Astrocyte of the spinal cord (primary cell): Measurements from ENCODE around the gene CENPB.

Experiments used
- DNase-seq: peaks from one replicate; pipeline ENCODE4 v3.0.0; 2011; ENCODE audit warnings: low read depth, low spot score
- H3K4me3 ChIP-seq: 2 replicates; pipeline ENCODE4 v1.5.1; 2011; ENCODE audit warnings: low read depth, mild to moderate bottlenecking, low read length, moderate library complexity
- in situ Hi-C: cut with HindIII; loops from 2 replicates; pipeline ENCODE4 v1.10.0; 2017; ENCODE audit warnings: low sequenced_read_pairs
- TF ChIP-seq, protein P1 (sequence below): IDR thresholded peaks from 2 replicates; pipeline ENCODE4 v1.5.1; 2012; ENCODE audit warnings: low read depth, mild to moderate bottlenecking, low read length, inconsistent platforms

CENPB gene

DNA sequence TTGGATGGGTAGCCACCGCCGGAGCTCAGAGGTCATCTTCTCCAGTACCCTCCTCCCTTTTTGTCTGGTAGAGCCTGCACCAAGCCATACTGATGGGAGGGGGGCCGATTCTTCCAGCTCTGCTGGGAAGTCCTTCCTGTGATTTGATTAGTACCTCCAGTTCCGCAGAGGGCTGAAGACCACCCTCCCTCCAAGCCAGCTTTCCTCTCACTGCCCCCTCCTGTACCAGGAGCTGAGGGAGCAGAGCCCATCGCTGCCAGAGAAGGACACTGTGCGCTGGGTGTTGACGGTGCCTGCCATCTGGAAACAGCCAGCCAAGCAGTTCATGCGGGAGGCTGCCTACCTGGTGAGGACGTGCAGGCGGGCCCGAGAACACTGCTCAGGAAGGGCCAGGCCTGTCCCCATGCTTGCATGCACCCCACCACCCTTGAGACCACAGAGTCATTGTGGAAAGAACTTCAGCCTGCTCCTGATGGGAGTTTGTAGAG, 40.8 kb downstream of the CENPB start:
- TF ChIP-seq, protein P1, sequence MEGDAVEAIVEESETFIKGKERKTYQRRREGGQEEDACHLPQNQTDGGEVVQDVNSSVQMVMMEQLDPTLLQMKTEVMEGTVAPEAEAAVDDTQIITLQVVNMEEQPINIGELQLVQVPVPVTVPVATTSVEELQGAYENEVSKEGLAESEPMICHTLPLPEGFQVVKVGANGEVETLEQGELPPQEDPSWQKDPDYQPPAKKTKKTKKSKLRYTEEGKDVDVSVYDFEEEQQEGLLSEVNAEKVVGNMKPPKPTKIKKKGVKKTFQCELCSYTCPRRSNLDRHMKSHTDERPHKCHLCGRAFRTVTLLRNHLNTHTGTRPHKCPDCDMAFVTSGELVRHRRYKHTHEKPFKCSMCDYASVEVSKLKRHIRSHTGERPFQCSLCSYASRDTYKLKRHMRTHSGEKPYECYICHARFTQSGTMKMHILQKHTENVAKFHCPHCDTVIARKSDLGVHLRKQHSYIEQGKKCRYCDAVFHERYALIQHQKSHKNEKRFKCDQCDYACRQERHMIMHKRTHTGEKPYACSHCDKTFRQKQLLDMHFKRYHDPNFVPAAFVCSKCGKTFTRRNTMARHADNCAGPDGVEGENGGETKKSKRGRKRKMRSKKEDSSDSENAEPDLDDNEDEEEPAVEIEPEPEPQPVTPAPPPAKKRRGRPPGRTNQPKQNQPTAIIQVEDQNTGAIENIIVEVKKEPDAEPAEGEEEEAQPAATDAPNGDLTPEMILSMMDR: no peak
- in situ Hi-C loops: no loop called here
- H3K4me3 ChIP-seq: no peak overlapping the region
- DNase-seq: no peak

GRCh38 chr20:3744806-3745685, 41.5 kb downstream of the CENPB start:
- in situ Hi-C loops: no loop called here
- no peak overlapping the region for H3K4me3 ChIP-seq
- TF ChIP-seq, protein P1: no peak
- DNase-seq: peak; percentile 59

DNA sequence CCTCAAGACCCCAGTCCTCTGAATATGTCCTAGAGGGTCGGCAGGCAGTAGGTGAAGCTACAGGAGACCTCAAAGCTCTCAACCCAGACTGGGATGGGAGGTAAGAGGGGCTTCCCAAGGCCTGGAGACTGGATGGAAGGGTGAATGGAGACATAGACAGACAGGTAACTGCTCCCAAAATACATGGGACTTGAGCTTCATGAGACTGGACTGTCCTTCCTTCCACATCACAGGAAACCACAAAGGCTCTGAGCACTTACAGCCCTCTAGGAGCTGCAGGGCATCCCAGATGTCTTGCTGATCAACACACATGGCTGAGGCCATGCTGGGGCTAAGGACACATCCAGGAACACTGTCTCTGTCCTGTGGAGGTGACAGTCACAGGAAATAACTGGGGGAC, 42.5 kb downstream of the CENPB start:
- H3K4me3 ChIP-seq: no peak overlapping the region
- no peak for DNase-seq
- in situ Hi-C loops: no loop called here
- TF ChIP-seq, protein P1: no peak

GRCh38 chr20:3743251-3743650, 43.3 kb downstream of the CENPB start:
- TF ChIP-seq, protein P1: no peak

GRCh38 chr20:3741836-3742458, 44.6 kb downstream of the CENPB start:
- in situ Hi-C loops: no loop called here
- TF ChIP-seq, protein P1: no peak
- DNase-seq: no peak
- no peak overlapping the region for H3K4me3 ChIP-seq

More at GRCh38 chr20:3743251-3743650, 43.3 kb downstream of the CENPB start:
- no peak for DNase-seq
- in situ Hi-C loops: no loop called here
- no peak overlapping the region for H3K4me3 ChIP-seq

- in situ Hi-C loops: no loop called here
- DNase-seq: no peak
- TF ChIP-seq, protein P1: no peak
- no peak overlapping the region for H3K4me3 ChIP-seq
Observed at GRCh38 chr20:3740615-3741301, 45.8 kb downstream of the CENPB start.
